H1 (cell line): ENCODE data around the gene SNRPD3. TPM values are rescaled to one million over a fixed set of nuclear protein-coding genes. Genes with fewer than 3 reads are reported as not detected.

Experiments used
- CTCF ChIA-PET: fragments of 300-600 bp; sonication (Branson Sonifier 250); formaldehyde crosslinking; loops from one replicate; lab custom pipeline; 2021; ENCODE audit not compliant: partially characterized antibody; lab: Charles Lee
- POLR2A ChIA-PET: fragments of 300-600 bp; sonication (Branson Sonifier 250); formaldehyde crosslinking; loops from one replicate; lab custom pipeline; 2021; ENCODE audit warnings: inconsistent platforms; ENCODE audit not compliant: partially characterized antibody; lab: Charles Lee
- DNase-seq, 2 experiments: peaks; one replicate each; pipeline versions ENCODE4 v3.0.0 to v3.0.0-alpha.2; 2010 to 2022; ENCODE audit warnings: low spot score in 2 of 2, low read depth in 1 of 2, mixed read lengths in 1 of 2
- FAIRE-seq: peaks from 2 replicates; lab custom pipeline; 2011; peaks lifted over from hg19 to GRCh38; lab: Jason Lieb, UNC
- H2AFZ ChIP-seq: 2 replicates; pipeline ENCODE4 v1.8.1; 2012; ENCODE audit warnings: low read length, inconsistent platforms
- H2AK5ac ChIP-seq: 2 replicates; pipeline ENCODE4 v1.6.1; 2013; ENCODE audit warnings: low read depth, low read length
- H2BK120ac ChIP-seq: replicated peaks from 2 replicates; pipeline ENCODE3; 2013; ENCODE audit warnings: low read depth, low read length, inconsistent platforms
- H2BK12ac ChIP-seq: 2 replicates; pipeline ENCODE4 v1.6.1; 2013; ENCODE audit warnings: low read depth, low read length
- H2BK15ac ChIP-seq: 2 replicates; pipeline ENCODE4 v1.6.1; 2013; ENCODE audit warnings: low read length
- H2BK20ac ChIP-seq: 2 replicates; pipeline ENCODE4 v1.6.1; 2013; ENCODE audit warnings: low read length
- H2BK5ac ChIP-seq: 2 replicates; pipeline ENCODE4 v1.6.1; 2013; ENCODE audit warnings: low read depth, low read length
- H3K14ac ChIP-seq: 2 replicates; pipeline ENCODE4 v1.6.1; 2013; ENCODE audit warnings: inconsistent platforms; ENCODE audit not compliant: insufficient read length
- H3K18ac ChIP-seq: 2 replicates; pipeline ENCODE4 v1.6.1; 2013; ENCODE audit warnings: low read length; ENCODE audit errors: extremely low read depth
- H3K23ac ChIP-seq: 2 replicates; pipeline ENCODE4 v1.6.1; 2013; ENCODE audit warnings: inconsistent platforms; ENCODE audit not compliant: insufficient read length
- H3K23me2 ChIP-seq: 2 replicates; pipeline ENCODE4 v1.6.1; 2013; ENCODE audit warnings: low read depth, low read length
- H3K27ac ChIP-seq: 2 replicates; pipeline ENCODE4 v1.6.1; 2011; ENCODE audit warnings: low read depth, low read length, inconsistent platforms
- H3K27me3 ChIP-seq, 4 experiments: replicated peaks in 1 of 4; 1 replicate in 1 of 4; 2 replicates in 3 of 4; pipeline versions ENCODE4 v1.6.1 to v1.8.1; 2011 to 2013; ENCODE audit warnings: low read length in 3 of 4, mild to moderate bottlenecking in 3 of 4, inconsistent platforms in 2 of 4, mixed read lengths in 2 of 4, moderate library complexity in 1 of 4; ENCODE audit not compliant: control insufficient read depth in 3 of 4, insufficient read depth in 3 of 4; ENCODE audit errors: extremely low read depth in 1 of 4
- H3K36me3 ChIP-seq, 4 experiments: 2 replicates each; pipeline versions ENCODE4 v1.6.1 to v1.8.1; 2011 to 2013; ENCODE audit warnings: mild to moderate bottlenecking in 4 of 4, low read length in 3 of 4, moderate library complexity in 2 of 4, control low read depth in 1 of 4, inconsistent platforms in 1 of 4; ENCODE audit not compliant: insufficient read depth in 4 of 4, control insufficient read depth in 2 of 4
- H3K4ac ChIP-seq: replicated peaks from 2 replicates; pipeline ENCODE3; 2013; ENCODE audit warnings: low read length, low read depth, mixed read lengths, inconsistent platforms; ENCODE audit not compliant: insufficient read length
- H3K4me1 ChIP-seq, 4 experiments: replicated peaks in 1 of 4; 1 replicate in 1 of 4; 2 replicates in 3 of 4; pipeline versions ENCODE4 v1.6.1 to v1.8.1; 2011 to 2013; ENCODE audit warnings: low read length in 3 of 4, inconsistent platforms in 2 of 4, mixed read lengths in 1 of 4; ENCODE audit not compliant: insufficient read depth in 4 of 4, control insufficient read depth in 3 of 4
- H3K4me2 ChIP-seq, 2 experiments: 2 replicates each; pipeline versions ENCODE4 v1.6.1 to v1.8.1; 2011 to 2013; ENCODE audit warnings: low read depth in 2 of 2, low read length in 2 of 2, control low read depth in 1 of 2, inconsistent platforms in 1 of 2, mild to moderate bottlenecking in 1 of 2; ENCODE audit not compliant: insufficient read depth in 1 of 2
- H3K4me3 ChIP-seq, 4 experiments: fragments of 200-600, 300-600 bp in 1 of 4; sonication (generic), shearing (Covaris generic), sonication (Bioruptor Twin) in 1 of 4; 2 replicates each; pipeline versions ENCODE4 v1.5.1 to v1.8.1; 2011 to 2016; ENCODE audit warnings: low read length in 4 of 4, low read depth in 3 of 4, control low read depth in 2 of 4, inconsistent platforms in 2 of 4, mild to moderate bottlenecking in 2 of 4, mixed read lengths in 1 of 4, moderate library complexity in 1 of 4; ENCODE audit not compliant: insufficient read depth in 2 of 4; ENCODE audit errors: extremely low read depth in 1 of 4
- H3K56ac ChIP-seq: replicated peaks from 2 replicates; pipeline ENCODE3; 2013; ENCODE audit warnings: low read depth, mild to moderate bottlenecking, mixed read lengths, low read length, inconsistent platforms; ENCODE audit not compliant: insufficient read length
- H3K79me1 ChIP-seq: 2 replicates; pipeline ENCODE4 v1.6.1; 2013; ENCODE audit warnings: low read depth, low read length, control low read depth
- H3K79me2 ChIP-seq, 2 experiments: 2 replicates each; pipeline versions ENCODE4 v1.6.1 to v1.8.1; 2012 to 2013; ENCODE audit warnings: low read length in 2 of 2, mild to moderate bottlenecking in 2 of 2, inconsistent platforms in 1 of 2; ENCODE audit not compliant: insufficient read depth in 2 of 2, control insufficient read depth in 1 of 2
- H3K9ac ChIP-seq, 4 experiments: replicated peaks in 1 of 4; 1 replicate in 1 of 4; 2 replicates in 3 of 4; pipeline versions ENCODE4 v1.6.1 to v1.8.1; 2011 to 2013; ENCODE audit warnings: low read depth in 3 of 4, low read length in 3 of 4, control low read depth in 2 of 4, mild to moderate bottlenecking in 2 of 4, moderate library complexity in 2 of 4, inconsistent platforms in 1 of 4; ENCODE audit errors: extremely low read depth in 1 of 4
- H3K9me3 ChIP-seq, 2 experiments: 2 replicates each; pipeline versions ENCODE4 v1.6.1 to v1.8.1; 2012 to 2013; ENCODE audit warnings: mild to moderate bottlenecking in 2 of 2, moderate library complexity in 2 of 2, control low read depth in 1 of 2, inconsistent platforms in 1 of 2, low read depth in 1 of 2, low read length in 1 of 2, mixed read lengths in 1 of 2; ENCODE audit not compliant: insufficient read depth in 2 of 2
- H4K20me1 ChIP-seq, 2 experiments: replicated peaks in 1 of 2; 2 replicates each; pipeline versions ENCODE3 to v1.8.1; 2011 to 2013; ENCODE audit warnings: inconsistent platforms in 2 of 2, low read length in 2 of 2, mild to moderate bottlenecking in 1 of 2; ENCODE audit not compliant: insufficient read depth in 2 of 2, control insufficient read depth in 1 of 2
- H4K5ac ChIP-seq: 2 replicates; pipeline ENCODE4 v1.6.1; 2013; ENCODE audit warnings: low read length, low read depth, mixed read lengths, inconsistent platforms; ENCODE audit not compliant: insufficient read length
- H4K8ac ChIP-seq: 2 replicates; pipeline ENCODE4 v1.8.0; 2013; ENCODE audit warnings: mild to moderate bottlenecking, moderate library complexity, low read length, inconsistent platforms; ENCODE audit not compliant: insufficient read depth; ENCODE audit errors: extremely low read depth
- H4K91ac ChIP-seq: replicated peaks from 2 replicates; pipeline ENCODE3; 2013; ENCODE audit warnings: low read length, mixed read lengths, inconsistent platforms; ENCODE audit not compliant: insufficient read length
- CTBP2 ChIP-seq: IDR thresholded peaks from 2 replicates; pipeline ENCODE4 v1.7.0; 2011; ENCODE audit warnings: borderline replicate concordance, mild to moderate bottlenecking, moderate library complexity, mixed read lengths, low read length; ENCODE audit not compliant: insufficient read depth, insufficient read length
- WGBS, 2 experiments: shearing (Covaris generic) in 1 of 2; methylation state at CpG; one replicate each; pipeline versions ENCODE4 v1.1.6 to v1.1.7; 2013 to 2015; ENCODE audit warnings: low lambda C conversion rate in 2 of 2, mixed read lengths in 2 of 2, inconsistent platforms in 1 of 2, low coverage in 1 of 2, missing lambda C conversion rate in 1 of 2; ENCODE audit not compliant: insufficient replicate concordance in 2 of 2, insufficient coverage in 1 of 2, insufficient read length in 1 of 2; ENCODE audit errors: extremely low coverage in 1 of 2, missing lambda C conversion rate in 1 of 2; 5-methylcytosine and 5-hydroxymethylcytosine counted together
- polyA plus RNA-seq, 7 experiments: library from polyadenylated mRNA; depleted of rRNA in 3 of 7; stranded (reverse) in 5 of 7; unstranded in 2 of 7; fragments of >200 nt in 5 of 7; fragments of 200-250 nt in 2 of 7; gene quantifications; 1 replicate in 5 of 7; 2 replicates in 1 of 7; 4 replicates in 1 of 7; pipeline versions ENCODE4 v1.2.1 to v1.2.3, GENCODE V29; 2011 to 2013; ENCODE audit warnings: missing spikeins in 2 of 7, mixed read lengths in 2 of 7
- total RNA-seq: library from RNA; stranded (reverse); fragmentation: NEBNext Ultra II Directional; extraction: Animal tissue kit (Norgen Biotek cat#: 25700); gene quantifications from 2 replicates; pipeline ENCODE4 v1.2.1, GENCODE V29; 2021

Gene SNRPD3
- total and polyA plus RNA-seq, 2 of the 8 experiments (the other 6 are each of a cell fraction or from before 2014, with no cell fraction given), result 200 to 455 TPM

DNA sequence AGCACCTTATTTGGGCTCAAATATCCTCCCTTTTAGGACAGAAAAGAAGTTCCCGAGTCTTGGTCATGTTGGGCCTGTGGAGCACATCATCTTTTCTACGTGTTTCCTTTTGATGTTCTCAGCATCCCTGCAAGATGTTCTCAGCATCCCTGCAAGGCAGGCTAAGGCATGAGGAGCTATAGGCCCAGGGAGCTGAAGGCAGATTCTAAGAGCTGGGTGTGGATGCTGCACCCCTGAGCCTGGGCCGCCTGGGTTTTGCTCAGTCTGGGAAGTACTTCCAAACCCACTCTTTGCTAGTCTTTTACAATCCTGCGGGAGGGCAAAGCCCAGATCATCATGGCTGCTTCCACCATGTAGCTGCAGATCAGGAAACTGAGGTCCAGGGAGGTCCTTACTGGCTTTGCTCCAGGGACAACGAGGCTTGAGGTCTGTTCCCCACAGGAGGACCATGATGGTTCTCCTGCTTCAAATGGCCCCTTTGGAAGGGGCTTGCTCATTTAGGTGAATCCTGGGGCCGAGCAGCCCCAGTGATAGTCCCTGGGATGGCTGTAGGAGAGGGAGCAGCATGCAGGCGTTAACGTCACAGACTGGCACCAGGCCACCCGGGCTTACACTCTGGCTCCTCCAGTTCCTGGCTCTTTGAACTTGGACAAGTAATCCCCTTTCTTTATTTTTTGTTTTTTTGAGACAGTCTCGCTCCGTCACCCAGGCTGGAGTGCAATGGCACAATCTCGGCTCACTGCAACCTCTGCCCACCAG, 26.4 kb downstream of the SNRPD3 start:
- Histone ChIP-seq H2BK5ac (no peak overlapping the region), H3K23me2 (no peaks in the 10 kb centered on the region), H2AFZ (no peak overlapping the region), H2BK120ac (no peak overlapping the region), H3K27me3 (no peaks in the 10 kb centered on the region), H3K18ac (no peak overlapping the region), H4K5ac (no peak overlapping the region), H4K20me1 (peaks cover 1 to 2% of the 10 kb centered on the region in 2 experiments), H3K79me2 (no peaks in the 10 kb centered on the region), H4K91ac (no peak overlapping the region), H3K56ac (no peak overlapping the region), H3K4me2 (no peak overlapping the region), H2BK15ac (no peak overlapping the region), H3K79me1 (no peaks in the 10 kb centered on the region), H3K9ac (no peak overlapping the region), H2BK20ac (no peak overlapping the region), H2BK12ac (no peak overlapping the region), H3K23ac (no peak overlapping the region), H3K4ac (no peak overlapping the region), H2AK5ac (no peak overlapping the region), H3K4me1 (no peaks in the 10 kb centered on the region; a peak in 1 of 7 replicates), H3K36me3 (peaks cover 0 to 5% (median under 1%) of the 10 kb centered on the region in 4 experiments; a peak in 2 of 8 replicates), H3K14ac (no peak overlapping the region), H4K8ac (no peak overlapping the region), H3K9me3 (no peaks in the 10 kb centered on the region), H3K27ac (no peak overlapping the region), H3K4me3 (no peak overlapping the region)
- WGBS, 2 experiments, result 86% methylated on average over 12 of the region's 12 CpGs; no CpG with 5 or more reads in 1 of the 2 experiments
- no peak for DNase-seq
- ChIA-PET POLR2A (interaction anchor here (1.6 to 4.4 kb wide), 2 partner anchors 9 to 10 kb away, joined by 5 to 38 read pairs; partner anchors contain the start of gene LRRC75B), CTCF (interaction anchor here (1.0 kb wide), 1 partner anchor 11 kb away, joined by 3 read pairs; the partner anchor contains the start of gene LRRC75B)
- FAIRE-seq, result no peak
- no peak for TF ChIP-seq CTBP2
